Upper lobe of left lung (tissue), 6 donors: Measurements from ENCODE around the gene FBXO39. TPM values are rescaled to one million over a fixed set of nuclear protein-coding genes. Genes with fewer than 3 reads are reported as not detected.

Source experiments
- ATAC-seq, 2 donors: fragments of 200-7000 bp; cut with Tn5 transposase; one replicate each; pipeline ENCODE4 v1.9.1; 2022; ENCODE audit warnings: mild to moderate bottlenecking in 2 of 2, moderate library complexity in 2 of 2; ENCODE audit not compliant: low FRiP score in 2 of 2
- DNase-seq, 2 donors: peaks; one replicate each; pipeline ENCODE4 v3.0.0-alpha.2; 2019 to 2020
- H3K27ac ChIP-seq, 4 donors: fragments of 200-600 bp; sonication (generic); one replicate each; pipeline ENCODE4 v1.5.1; 2016 to 2019
- H3K27me3 ChIP-seq, 4 donors: fragments of 200-600 bp; sonication (generic); one replicate each; pipeline ENCODE4 v1.5.1; 2017 to 2019
- H3K36me3 ChIP-seq, 4 donors: fragments of 200-600 bp; sonication (generic); one replicate each; pipeline ENCODE4 v1.5.1; 2016 to 2019
- H3K4me1 ChIP-seq, 4 donors: fragments of 200-600 bp; sonication (generic); one replicate each; pipeline ENCODE4 v1.5.1; 2018 to 2019
- H3K4me3 ChIP-seq, 4 donors: fragments of 200-600 bp; sonication (generic); one replicate each; pipeline ENCODE4 v1.5.1; 2017 to 2019; ENCODE audit warnings: mild to moderate bottlenecking in 2 of 4, moderate library complexity in 1 of 4
- H3K9me3 ChIP-seq, 4 donors: fragments of 200-600 bp; sonication (generic); one replicate each; pipeline ENCODE4 v1.5.1; 2018 to 2019
- EP300 ChIP-seq, 4 donors: sonication (generic); formaldehyde crosslinking; IDR thresholded peaks; one replicate each; pipeline ENCODE4 v1.5.1; 2017; ENCODE audit warnings: antibody characterized with exemption in 4 of 4, control low read depth in 2 of 4
- POLR2A ChIP-seq, 4 donors: fragments of 450-650 bp; IDR thresholded peaks; one replicate each; pipeline ENCODE4 v1.5.1; 2016 to 2017; ENCODE audit warnings: antibody characterized with exemption in 4 of 4, mild to moderate bottlenecking in 2 of 4
- POLR2AphosphoS5 ChIP-seq, 2 donors: sonication (generic); formaldehyde crosslinking; IDR thresholded peaks; one replicate each; pipeline ENCODE4 v1.5.1; 2017; ENCODE audit warnings: antibody characterized with exemption in 2 of 2
- WGBS, 2 donors: methylation state at CpG; one replicate each; pipeline ENCODE4 v1.1.5; 2017 to 2018; 5-methylcytosine and 5-hydroxymethylcytosine counted together
- total RNA-seq, 6 donors: library from RNA; depleted of rRNA in 4 of 6; stranded (reverse); fragments of >200 nt in 4 of 6; gene quantifications; one replicate each; pipeline versions ENCODE4 v1.1.0 to v1.2.1, GENCODE V29; 2016 to 2021
- TF ChIP-seq, protein P1 (sequence below), 6 experiments: fragments of 450-650 bp in 4 of 6; fragments of 200-600 bp in 2 of 6; sonication (generic) in 2 of 6; IDR thresholded peaks; one replicate each; pipeline ENCODE4 v1.5.1; 2016 to 2019; ENCODE audit warnings: antibody characterized with exemption in 6 of 6
- donor health status: DM: no; HTN: no; CAD: no; lungs with moderate emphysema.
- donor health status: DM: no; HTN: yes; CAD: no; lungs with severe emphysema.

FBXO39 gene
- total RNA-seq, 6 donors from 2014 or later = 0.33 to 3.1 TPM; not detected in 4

DNA sequence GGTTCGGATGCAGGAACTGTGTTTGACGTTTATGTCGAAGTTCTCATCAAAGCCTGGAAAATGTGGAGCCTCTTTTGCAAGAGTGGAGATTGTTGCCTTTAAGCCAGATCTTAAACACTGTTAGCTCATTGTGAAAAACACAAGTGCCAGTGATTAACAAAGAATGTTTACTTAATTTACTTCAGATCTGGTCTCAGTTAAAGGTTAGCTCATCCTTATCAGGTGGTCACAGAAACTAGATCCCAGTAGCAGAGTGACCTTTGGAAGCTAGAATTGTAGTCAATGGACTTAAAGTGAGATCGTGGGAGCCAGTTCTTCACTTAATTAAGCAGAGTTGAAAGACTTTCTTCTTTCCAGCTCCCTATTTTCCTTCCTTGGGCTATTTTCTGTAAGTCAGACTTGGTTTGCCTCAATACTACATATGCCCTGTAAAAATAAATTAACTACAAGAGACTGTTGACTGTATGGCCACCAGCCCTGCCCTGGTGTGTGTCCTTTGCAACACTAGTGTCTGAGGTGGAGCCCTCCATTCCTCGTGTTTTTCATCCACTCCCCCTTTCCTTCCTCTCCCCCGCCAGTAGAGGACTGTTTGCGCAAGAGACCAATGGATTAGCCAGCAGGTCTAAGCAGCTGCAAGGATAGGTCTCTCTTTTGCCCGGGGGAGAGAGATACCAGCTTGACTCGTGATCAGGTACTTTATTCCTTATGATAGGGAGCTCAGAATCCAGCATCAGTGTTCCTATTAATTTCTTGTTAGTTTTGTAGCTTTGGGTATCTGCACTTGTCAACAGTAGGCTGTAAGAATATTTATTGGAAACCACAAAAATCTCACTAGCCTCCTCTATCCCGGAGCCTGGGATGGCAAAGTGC, 20.2 kb downstream of the FBXO39 start:
- no peak for DNase-seq
- no peak for TF ChIP-seq POLR2AphosphoS5 (IDR thresholded peaks at IDR 0.05)
- no peak for TF ChIP-seq EP300 (IDR thresholded peaks at IDR 0.05)
- no peak for TF ChIP-seq POLR2A (IDR thresholded peaks at IDR 0.05)
- TF ChIP-seq, protein P1, sequence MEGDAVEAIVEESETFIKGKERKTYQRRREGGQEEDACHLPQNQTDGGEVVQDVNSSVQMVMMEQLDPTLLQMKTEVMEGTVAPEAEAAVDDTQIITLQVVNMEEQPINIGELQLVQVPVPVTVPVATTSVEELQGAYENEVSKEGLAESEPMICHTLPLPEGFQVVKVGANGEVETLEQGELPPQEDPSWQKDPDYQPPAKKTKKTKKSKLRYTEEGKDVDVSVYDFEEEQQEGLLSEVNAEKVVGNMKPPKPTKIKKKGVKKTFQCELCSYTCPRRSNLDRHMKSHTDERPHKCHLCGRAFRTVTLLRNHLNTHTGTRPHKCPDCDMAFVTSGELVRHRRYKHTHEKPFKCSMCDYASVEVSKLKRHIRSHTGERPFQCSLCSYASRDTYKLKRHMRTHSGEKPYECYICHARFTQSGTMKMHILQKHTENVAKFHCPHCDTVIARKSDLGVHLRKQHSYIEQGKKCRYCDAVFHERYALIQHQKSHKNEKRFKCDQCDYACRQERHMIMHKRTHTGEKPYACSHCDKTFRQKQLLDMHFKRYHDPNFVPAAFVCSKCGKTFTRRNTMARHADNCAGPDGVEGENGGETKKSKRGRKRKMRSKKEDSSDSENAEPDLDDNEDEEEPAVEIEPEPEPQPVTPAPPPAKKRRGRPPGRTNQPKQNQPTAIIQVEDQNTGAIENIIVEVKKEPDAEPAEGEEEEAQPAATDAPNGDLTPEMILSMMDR (IDR thresholded peaks at IDR 0.05) = no peak
- H3K9me3 ChIP-seq = no peaks in the 10 kb centered on the region
- 42 to 47% methylated on average over 10 of the region's 10 CpGs for WGBS, 2 donors
- H3K27me3 ChIP-seq = no peaks in the 10 kb centered on the region
- no peak for ATAC-seq
- H3K27ac ChIP-seq = no peak overlapping the region
- no peaks in the 10 kb centered on the region for H3K36me3 ChIP-seq
- no peaks in the 10 kb centered on the region for H3K4me1 ChIP-seq
- no peak overlapping the region for H3K4me3 ChIP-seq

GRCh38 chr17:6796887-6797490, 21.0 kb downstream of the FBXO39 start:
- H3K27me3 ChIP-seq = no peaks in the 10 kb centered on the region
- WGBS, 2 donors = 66 to 79% methylated on average over 2 of the region's 2 CpGs
- TF ChIP-seq POLR2A (IDR thresholded peaks at IDR 0.05) (no peak), EP300 (IDR thresholded peaks at IDR 0.05) (no peak), POLR2AphosphoS5 (IDR thresholded peaks at IDR 0.05) (no peak)
- TF ChIP-seq, protein P1 (IDR thresholded peaks at IDR 0.05) = no peak
- no peaks in the 10 kb centered on the region for H3K36me3 ChIP-seq
- H3K4me1 ChIP-seq = no peaks in the 10 kb centered on the region
- H3K27ac ChIP-seq = no peak overlapping the region
- H3K4me3 ChIP-seq = no peak overlapping the region
- ATAC-seq = no peak
- no peaks in the 10 kb centered on the region for H3K9me3 ChIP-seq
- no peak for DNase-seq

- 71 to 73% methylated on average over 8 of the region's 8 CpGs for WGBS, 2 donors
- H3K4me3 ChIP-seq = no peak overlapping the region
- H3K27ac ChIP-seq = no peak overlapping the region
- no peaks in the 10 kb centered on the region for H3K9me3 ChIP-seq
- TF ChIP-seq EP300 (IDR thresholded peaks at IDR 0.05) (no peak), POLR2AphosphoS5 (IDR thresholded peaks at IDR 0.05) (no peak)
- TF ChIP-seq, protein P1 (IDR thresholded peaks at IDR 0.05) = no peak
- peak in 1 of 2 donors; percentile 46 for ATAC-seq
- H3K36me3 ChIP-seq = no peaks in the 10 kb centered on the region
- H3K27me3 ChIP-seq = no peaks in the 10 kb centered on the region
- no peak for DNase-seq
- no peaks in the 10 kb centered on the region for H3K4me1 ChIP-seq
These were observed 21.8 kb downstream of the FBXO39 start for GRCh38 chr17:6797718-6798351.

- WGBS, 2 donors = 65 to 82% methylated on average over 5 to 6 of the region's 6 CpGs
These were observed 23.7 kb downstream of the FBXO39 start for GRCh38 chr17:6799738-6800137.

More at GRCh38 chr17:6799738-6800137, 23.7 kb downstream of the FBXO39 start:
- DNase-seq (no peak), ATAC-seq (no peak)
- Histone ChIP-seq H3K9me3 (no peaks in the 10 kb centered on the region), H3K4me3 (no peak overlapping the region), H3K4me1 (no peaks in the 10 kb centered on the region), H3K27ac (no peak overlapping the region), H3K27me3 (no peaks in the 10 kb centered on the region), H3K36me3 (no peaks in the 10 kb centered on the region)
- TF ChIP-seq, protein P1 (IDR thresholded peaks at IDR 0.05) = no peak
- TF ChIP-seq POLR2AphosphoS5 (IDR thresholded peaks at IDR 0.05) = no peak
- no peak for TF ChIP-seq EP300 (IDR thresholded peaks at IDR 0.05)
- no peak for TF ChIP-seq POLR2A (IDR thresholded peaks at IDR 0.05)
